Measurements from ENCODE around the gene LRSAM1. TPM values are rescaled to one million over a fixed set of nuclear protein-coding genes. Genes with fewer than 3 reads are reported as not detected.

The LRSAM1 gene
- total RNA-seq, 4 donors from 2014 or later, result 13.0 to 24.7 (median 19.6) TPM

DNA sequence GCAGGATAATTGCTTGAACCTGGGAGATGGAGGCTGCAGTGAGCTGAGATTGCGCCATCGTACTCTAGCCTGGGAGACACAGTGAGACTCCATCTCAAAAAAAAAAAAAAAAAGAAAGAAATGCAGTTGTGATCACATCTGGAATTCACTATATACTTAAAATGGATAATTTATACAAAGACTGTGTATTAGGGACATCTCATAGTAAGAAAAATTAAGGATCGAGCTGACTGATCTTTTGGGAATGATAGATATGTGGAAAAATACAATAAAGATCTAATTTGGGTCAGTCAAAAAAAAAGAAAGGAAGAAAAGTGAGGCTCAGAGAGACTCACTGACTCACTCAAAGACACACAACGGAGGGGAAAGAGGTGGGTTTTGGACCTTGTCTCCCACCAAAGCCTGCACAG is 87.5 kb downstream of the LRSAM1 start:
- no peak for TF ChIP-seq CTCF (IDR thresholded peaks at IDR 0.05; ENCODE audit: low read depth)

DNA sequence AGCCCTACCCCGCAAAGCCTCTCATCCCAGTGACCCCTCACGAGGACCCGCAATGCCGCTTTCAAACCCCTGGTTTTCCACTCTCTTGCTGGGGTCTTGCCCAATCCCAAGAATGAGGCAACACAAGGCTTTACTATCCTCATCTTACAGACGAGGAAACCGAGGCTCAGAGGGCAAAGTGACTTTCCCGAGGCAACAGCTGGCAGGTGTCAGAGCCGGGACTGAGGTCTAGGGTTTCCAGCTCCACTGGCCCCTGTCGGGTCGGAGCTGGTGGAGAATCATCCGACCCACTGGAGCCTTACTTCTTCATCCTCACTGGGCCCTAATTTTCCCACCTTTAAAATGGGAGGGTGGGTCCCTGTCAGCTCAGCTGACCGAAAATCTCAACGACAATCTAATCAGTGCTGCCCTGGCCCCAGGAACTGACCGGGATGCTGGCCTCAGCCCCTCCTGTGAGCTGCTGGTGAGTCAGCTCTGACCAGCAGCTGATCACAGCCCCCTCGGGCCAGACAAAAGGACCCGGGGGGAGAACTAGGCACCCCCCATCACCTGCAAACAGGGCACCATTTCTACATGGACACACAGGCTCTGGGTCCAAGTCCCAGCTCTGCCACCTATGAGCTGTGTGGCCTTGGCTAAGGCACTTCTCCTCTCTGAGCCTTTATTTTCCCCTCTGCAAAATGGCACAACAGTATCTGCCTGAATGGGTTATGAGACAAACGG is 88.1 kb downstream of the LRSAM1 start:
- no peak for TF ChIP-seq CTCF (IDR thresholded peaks at IDR 0.05; ENCODE audit: low read depth)

DNA sequence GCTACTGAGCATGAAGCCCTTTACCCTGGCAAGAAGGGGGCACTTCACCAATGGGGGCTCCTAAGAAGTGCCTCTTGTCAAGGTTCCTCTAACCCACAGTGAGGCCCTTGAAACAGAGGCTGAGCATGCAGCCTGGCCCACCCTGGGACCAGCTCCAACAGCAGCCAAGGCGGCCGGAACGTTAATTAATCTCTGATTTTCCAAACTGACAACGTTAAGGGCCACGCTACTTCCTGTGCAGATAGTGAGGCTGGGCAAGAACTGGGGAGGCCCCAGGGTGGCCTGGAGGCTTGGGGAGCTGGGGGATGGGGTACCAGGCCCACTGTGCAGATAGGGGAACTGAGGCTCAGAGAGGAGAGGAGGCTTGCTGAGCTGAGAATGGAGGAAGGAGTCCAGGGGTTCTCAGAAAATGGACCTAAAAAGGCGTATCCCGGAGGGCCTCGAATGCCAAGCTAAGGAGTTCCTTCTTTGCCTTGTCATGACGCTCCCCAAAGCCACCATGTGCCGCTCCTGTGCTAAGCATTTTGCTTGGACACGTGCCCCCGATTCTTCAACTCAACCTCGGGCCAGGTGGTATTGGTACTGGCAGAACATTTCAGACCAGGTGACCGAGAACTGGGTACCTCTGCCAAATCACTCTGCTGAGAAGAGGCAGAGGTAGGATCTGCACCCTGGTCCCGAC is 88.8 kb downstream of the LRSAM1 start:
- TF ChIP-seq CTCF (IDR thresholded peaks at IDR 0.05; ENCODE audit: low read depth), result no peak

DNA sequence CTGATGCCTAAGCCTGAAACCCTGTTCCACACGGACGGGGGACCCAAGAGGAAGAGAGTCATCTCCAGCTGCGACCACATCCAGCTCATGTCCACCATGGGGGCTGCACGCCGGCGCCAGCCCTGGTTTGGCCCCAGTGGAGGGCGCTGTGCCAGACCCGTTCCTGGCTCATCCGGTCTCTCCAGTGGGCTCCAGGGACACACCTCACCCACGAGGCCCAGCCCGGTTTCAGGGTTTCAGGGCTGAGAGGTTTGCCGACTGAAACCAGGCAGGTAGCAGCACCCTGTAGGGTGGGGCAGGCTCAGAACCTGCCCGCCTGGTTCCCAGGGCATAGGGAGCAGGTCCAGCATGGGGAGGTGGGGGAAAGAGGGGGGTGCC is 89.3 kb downstream of the LRSAM1 start:
- no peak for TF ChIP-seq CTCF (IDR thresholded peaks at IDR 0.05; ENCODE audit: low read depth)

DNA sequence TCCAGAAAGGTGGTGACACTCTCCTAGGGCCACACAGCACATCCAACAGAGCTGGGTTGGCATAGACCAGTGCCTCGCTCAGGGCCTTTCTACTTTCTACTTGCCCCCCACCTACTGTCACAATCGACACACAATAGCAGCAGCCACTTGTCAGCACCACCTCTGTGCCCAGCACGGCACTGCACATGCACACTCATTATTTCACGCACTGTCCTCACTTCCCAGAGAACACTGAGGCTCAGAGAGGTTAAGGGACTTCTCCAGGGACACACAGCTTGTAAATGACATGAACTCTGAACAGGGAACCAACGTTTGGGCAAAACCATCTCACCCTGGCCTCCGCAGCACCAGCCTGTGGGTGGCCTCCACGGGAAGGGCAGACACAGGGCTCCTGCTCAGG is 89.9 kb downstream of the LRSAM1 start:
- no peak for TF ChIP-seq CTCF (IDR thresholded peaks at IDR 0.05; ENCODE audit: low read depth)

GRCh38 chr9:127541865-127542264 is 90.6 kb downstream of the LRSAM1 start:
- TF ChIP-seq CTCF (IDR thresholded peaks at IDR 0.05; ENCODE audit: low read depth), result no peak

GRCh38 chr9:127543221-127543620 is 91.9 kb downstream of the LRSAM1 start:
- no peak for TF ChIP-seq CTCF (IDR thresholded peaks at IDR 0.05; ENCODE audit: low read depth)

All from subcutaneous adipose tissue (tissue), 4 donors.